Measurements from ENCODE around the gene HMGXB3.

Gene HMGXB3

GRCh38 chr5:150013931-150014330 lies 13.4 kb downstream of the HMGXB3 start:
- no peak for ATAC-seq
- no peak for TF ChIP-seq ESRRG (CRISPR knock-in tag; IDR thresholded peaks at IDR 0.05)
- TF ChIP-seq, protein P1, sequence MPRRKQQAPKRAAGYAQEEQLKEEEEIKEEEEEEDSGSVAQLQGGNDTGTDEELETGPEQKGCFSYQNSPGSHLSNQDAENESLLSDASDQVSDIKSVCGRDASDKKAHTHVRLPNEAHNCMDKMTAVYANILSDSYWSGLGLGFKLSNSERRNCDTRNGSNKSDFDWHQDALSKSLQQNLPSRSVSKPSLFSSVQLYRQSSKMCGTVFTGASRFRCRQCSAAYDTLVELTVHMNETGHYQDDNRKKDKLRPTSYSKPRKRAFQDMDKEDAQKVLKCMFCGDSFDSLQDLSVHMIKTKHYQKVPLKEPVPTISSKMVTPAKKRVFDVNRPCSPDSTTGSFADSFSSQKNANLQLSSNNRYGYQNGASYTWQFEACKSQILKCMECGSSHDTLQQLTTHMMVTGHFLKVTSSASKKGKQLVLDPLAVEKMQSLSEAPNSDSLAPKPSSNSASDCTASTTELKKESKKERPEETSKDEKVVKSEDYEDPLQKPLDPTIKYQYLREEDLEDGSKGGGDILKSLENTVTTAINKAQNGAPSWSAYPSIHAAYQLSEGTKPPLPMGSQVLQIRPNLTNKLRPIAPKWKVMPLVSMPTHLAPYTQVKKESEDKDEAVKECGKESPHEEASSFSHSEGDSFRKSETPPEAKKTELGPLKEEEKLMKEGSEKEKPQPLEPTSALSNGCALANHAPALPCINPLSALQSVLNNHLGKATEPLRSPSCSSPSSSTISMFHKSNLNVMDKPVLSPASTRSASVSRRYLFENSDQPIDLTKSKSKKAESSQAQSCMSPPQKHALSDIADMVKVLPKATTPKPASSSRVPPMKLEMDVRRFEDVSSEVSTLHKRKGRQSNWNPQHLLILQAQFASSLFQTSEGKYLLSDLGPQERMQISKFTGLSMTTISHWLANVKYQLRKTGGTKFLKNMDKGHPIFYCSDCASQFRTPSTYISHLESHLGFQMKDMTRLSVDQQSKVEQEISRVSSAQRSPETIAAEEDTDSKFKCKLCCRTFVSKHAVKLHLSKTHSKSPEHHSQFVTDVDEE (CRISPR knock-in tag; IDR thresholded peaks at IDR 0.05), result no peak
- TF ChIP-seq GLIS3 (CRISPR knock-in tag; IDR thresholded peaks at IDR 0.05), result no peak
- TF ChIP-seq ISL1 (CRISPR knock-in tag; IDR thresholded peaks at IDR 0.05), result no peak
- TF ChIP-seq ZC3H10 (CRISPR knock-in tag; IDR thresholded peaks at IDR 0.05), result no peak
- no peak for TF ChIP-seq POU6F1 (CRISPR knock-in tag; IDR thresholded peaks at IDR 0.05; ENCODE audit: borderline replicate concordance, low read depth)
- no peak for TF ChIP-seq TOX (CRISPR knock-in tag; IDR thresholded peaks at IDR 0.05; ENCODE audit: borderline replicate concordance)
- no peak for TF ChIP-seq ARNTL (CRISPR knock-in tag; IDR thresholded peaks at IDR 0.05; ENCODE audit: borderline replicate concordance, low read depth)
- TF ChIP-seq ZNF565 (CRISPR knock-in tag; conservative IDR thresholded peaks at IDR 0.05; ENCODE audit: low read depth), result no peak
- no peak for TF ChIP-seq ZFP3 (CRISPR knock-in tag; IDR thresholded peaks at IDR 0.05)
- TF ChIP-seq SNAI2 (CRISPR knock-in tag; IDR thresholded peaks at IDR 0.05), result no peak
- TF ChIP-seq, protein P2, sequence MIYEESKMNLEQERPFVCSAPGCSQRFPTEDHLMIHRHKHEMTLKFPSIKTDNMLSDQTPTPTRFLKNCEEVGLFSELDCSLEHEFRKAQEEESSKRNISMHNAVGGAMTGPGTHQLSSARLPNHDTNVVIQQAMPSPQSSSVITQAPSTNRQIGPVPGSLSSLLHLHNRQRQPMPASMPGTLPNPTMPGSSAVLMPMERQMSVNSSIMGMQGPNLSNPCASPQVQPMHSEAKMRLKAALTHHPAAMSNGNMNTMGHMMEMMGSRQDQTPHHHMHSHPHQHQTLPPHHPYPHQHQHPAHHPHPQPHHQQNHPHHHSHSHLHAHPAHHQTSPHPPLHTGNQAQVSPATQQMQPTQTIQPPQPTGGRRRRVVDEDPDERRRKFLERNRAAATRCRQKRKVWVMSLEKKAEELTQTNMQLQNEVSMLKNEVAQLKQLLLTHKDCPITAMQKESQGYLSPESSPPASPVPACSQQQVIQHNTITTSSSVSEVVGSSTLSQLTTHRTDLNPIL (CRISPR knock-in tag; IDR thresholded peaks at IDR 0.05; ENCODE audit: low read depth), result no peak

DNA sequence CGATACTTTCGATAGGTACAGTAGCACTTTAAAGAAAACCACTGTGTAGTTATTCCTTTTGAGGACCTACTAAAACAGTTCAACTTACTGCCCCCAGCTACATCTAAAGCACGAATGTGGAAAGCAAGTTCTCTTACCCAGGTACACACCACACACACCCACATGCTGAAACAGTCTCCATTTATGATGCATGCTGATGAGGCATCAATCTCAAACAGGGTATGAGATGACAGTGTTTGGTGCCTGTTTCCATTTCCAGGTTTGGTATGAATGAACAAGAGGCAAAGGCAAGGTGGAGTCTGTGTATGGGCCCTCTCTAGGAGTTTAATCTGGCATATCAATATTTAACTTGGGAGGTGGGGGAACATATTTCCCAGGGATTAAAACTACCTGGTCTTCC lies 13.9 kb downstream of the HMGXB3 start:
- no peak for ATAC-seq

More for the DNA sequence above, 13.9 kb downstream of the HMGXB3 start:
- TF ChIP-seq, protein P2 (CRISPR knock-in tag; IDR thresholded peaks at IDR 0.05; ENCODE audit: low read depth), result no peak
- no peak for TF ChIP-seq ARNTL (CRISPR knock-in tag; IDR thresholded peaks at IDR 0.05; ENCODE audit: borderline replicate concordance, low read depth)
- TF ChIP-seq ZNF70 (CRISPR knock-in tag; IDR thresholded peaks at IDR 0.05), result no peak
- TF ChIP-seq GLIS3 (CRISPR knock-in tag; IDR thresholded peaks at IDR 0.05), result no peak
- no peak for TF ChIP-seq ZNF8 (CRISPR knock-in tag; IDR thresholded peaks at IDR 0.05)
- TF ChIP-seq ZFP30 (CRISPR knock-in tag; IDR thresholded peaks at IDR 0.05), result no peak
- TF ChIP-seq ZC3H10 (CRISPR knock-in tag; IDR thresholded peaks at IDR 0.05), result no peak
- TF ChIP-seq, protein P1 (CRISPR knock-in tag; IDR thresholded peaks at IDR 0.05), result no peak
- TF ChIP-seq ZNF565 (CRISPR knock-in tag; conservative IDR thresholded peaks at IDR 0.05; ENCODE audit: low read depth), result no peak
- no peak for TF ChIP-seq CSDC2 (CRISPR knock-in tag; IDR thresholded peaks at IDR 0.05)
- no peak for TF ChIP-seq ESRRG (CRISPR knock-in tag; IDR thresholded peaks at IDR 0.05)
- TF ChIP-seq ISL1 (CRISPR knock-in tag; IDR thresholded peaks at IDR 0.05), result no peak
- TF ChIP-seq BACH2 (CRISPR knock-in tag; IDR thresholded peaks at IDR 0.05; ENCODE audit: borderline replicate concordance), result no peak
- no peak for TF ChIP-seq TCF4 (CRISPR knock-in tag; IDR thresholded peaks at IDR 0.05; ENCODE audit: borderline replicate concordance)
- TF ChIP-seq PPARA (CRISPR knock-in tag; IDR thresholded peaks at IDR 0.05; ENCODE audit: borderline replicate concordance), result no peak
- no peak for TF ChIP-seq TOX (CRISPR knock-in tag; IDR thresholded peaks at IDR 0.05; ENCODE audit: borderline replicate concordance)
- no peak for TF ChIP-seq POU6F1 (CRISPR knock-in tag; IDR thresholded peaks at IDR 0.05; ENCODE audit: borderline replicate concordance, low read depth)
